GM12878 (cell line): Measurements from ENCODE around the gene OR12D2. TPM values are rescaled to one million over a fixed set of nuclear protein-coding genes. Genes with fewer than 3 reads are reported as not detected.

Experiments
- ATAC-seq: fragments of 200-7000 bp; cut with Tn5 transposase; 3 replicates; pipeline ENCODE4 v1.9.1; 2020; ENCODE audit warnings: mild to moderate bottlenecking, moderate library complexity
- BruUV-seq: library from RNA; stranded (reverse); fragments of 400-500 nt; replicated peaks from 2 replicates; lab custom pipeline; 2021; lab: Mats Ljungman, UMichigan
- CTCF ChIA-PET: fragments of 300-600 bp; sonication (Branson Sonifier 250); formaldehyde crosslinking; extraction: SDS; loops from one replicate; lab custom pipeline; 2021; ENCODE audit warnings: inconsistent platforms; lab: Yijun Ruan, JAX
- POLR2A ChIA-PET: fragments of 350-600 bp; formaldehyde crosslinking; extraction: SDS; loops from one replicate; lab custom pipeline; 2021; ENCODE audit warnings: inconsistent platforms; lab: Charles Lee
- RAD21 ChIA-PET: fragments of 300-600 bp; sonication (Branson Sonifier 250); formaldehyde crosslinking; loops from one replicate; lab custom pipeline; 2023; ENCODE audit warnings: antibody characterized with exemption; ENCODE audit not compliant: unreplicated experiment; lab: Charles Lee
- SMC1A ChIA-PET: fragments of 300-600 bp; sonication (Branson Sonifier 250); formaldehyde crosslinking; loops from one replicate; lab custom pipeline; 2023; ENCODE audit not compliant: unreplicated experiment, uncharacterized antibody; lab: Charles Lee
- DNase-seq: peaks from one replicate; pipeline ENCODE4 v3.0.0-alpha.2; 2011; ENCODE audit warnings: low read depth, low spot score
- FAIRE-seq: peaks from 3 replicates; lab custom pipeline; 2011; peaks lifted over from hg19 to GRCh38; lab: Jason Lieb, UNC
- H2AFZ ChIP-seq: 2 replicates; pipeline ENCODE4 v1.6.0; 2011; ENCODE audit warnings: low read depth, low read length, control low read depth; ENCODE audit not compliant: control insufficient read depth
- H3K27ac ChIP-seq: 2 replicates; pipeline ENCODE4 v1.5.1; 2011; ENCODE audit warnings: control low read depth; ENCODE audit not compliant: control insufficient read depth, insufficient read depth
- H3K27me3 ChIP-seq, 2 experiments: replicated peaks in 1 of 2; 2 replicates each; pipeline versions ENCODE4 v1.6.0 to v1.6.1; 2011; ENCODE audit warnings: low read length in 1 of 2; ENCODE audit not compliant: control insufficient read depth in 2 of 2, insufficient read depth in 2 of 2
- H3K36me3 ChIP-seq, 2 experiments: 2 replicates each; pipeline ENCODE4 v1.5.1; 2011; ENCODE audit warnings: low read length in 1 of 2; ENCODE audit not compliant: control insufficient read depth in 2 of 2, insufficient read depth in 2 of 2
- H3K4me1 ChIP-seq: 2 replicates; pipeline ENCODE4 v1.6.1; 2011; ENCODE audit warnings: mild to moderate bottlenecking, low read length, moderate library complexity, mixed read lengths; ENCODE audit not compliant: control insufficient read depth, insufficient read depth
- H3K4me2 ChIP-seq: 2 replicates; pipeline ENCODE4 v1.6.0; 2011; ENCODE audit warnings: control low read depth; ENCODE audit not compliant: control insufficient read depth, insufficient read depth
- H3K4me3 ChIP-seq: fragments of 200-600 bp; sonication (generic); 2 replicates; pipeline ENCODE4 v1.5.1; 2016
- H3K79me2 ChIP-seq: 2 replicates; pipeline ENCODE4 v1.6.0; 2011; ENCODE audit warnings: low read length; ENCODE audit not compliant: control insufficient read depth, insufficient read depth
- H3K9ac ChIP-seq: 2 replicates; pipeline ENCODE4 v1.8.0; 2011; ENCODE audit warnings: low read length, control low read depth, mixed read lengths; ENCODE audit not compliant: control insufficient read depth, insufficient read depth
- H3K9me3 ChIP-seq: replicated peaks from 3 replicates; pipeline ENCODE4 v1.5.1; 2011; ENCODE audit warnings: mild to moderate bottlenecking, low read length; ENCODE audit not compliant: control insufficient read depth, insufficient read depth
- H4K20me1 ChIP-seq: 2 replicates; pipeline ENCODE4 v1.6.0; 2011; ENCODE audit not compliant: control insufficient read depth, insufficient read depth
- EP300 ChIP-seq, 2 experiments: fragments of 150-350 bp in 1 of 2; IDR thresholded peaks; 2 replicates each; pipeline ENCODE4 v1.6.1; 2011 to 2012; ENCODE audit warnings: low read depth in 2 of 2, low read length in 2 of 2, borderline replicate concordance in 1 of 2, improper control_type of control experiment in 1 of 2, inconsistent platforms in 1 of 2; ENCODE audit not compliant: control insufficient read depth in 1 of 2
- HDAC6 ChIP-seq: fragments of 200-600 bp; sonication (generic); IDR thresholded peaks from one replicate; pipeline ENCODE4 v1.8.0; 2017; ENCODE audit warnings: antibody characterized with exemption; ENCODE audit not compliant: unreplicated experiment
- MAX ChIP-seq: IDR thresholded peaks from 2 replicates; pipeline ENCODE4 v1.6.1; 2012; ENCODE audit warnings: low read depth, low read length, improper control_type of control experiment
- WGBS: methylation state at CpG from one replicate; pipeline ENCODE4 v1.1.6; 2016; ENCODE audit warnings: low lambda C conversion rate; ENCODE audit not compliant: insufficient replicate concordance, insufficient coverage; ENCODE audit errors: missing lambda C conversion rate; 5-methylcytosine and 5-hydroxymethylcytosine counted together
- in situ Hi-C: fragments of 300-500 bp; cut with MboI; formaldehyde crosslinking; loops from 9 replicates; pipeline ENCODE4 v1.14.3; 2018; ENCODE audit warnings: mixed read lengths
- intact Hi-C: fragments of 100-400 bp; cut with micrococcal nuclease; formaldehyde crosslinking; loops from one replicate; pipeline ENCODE4 v1.14.2; 2022; ENCODE audit not compliant: unreplicated experiment
- polyA plus RNA-seq, 11 experiments: library from polyadenylated mRNA; depleted of rRNA in 4 of 11; unstranded in 6 of 11; stranded (reverse) in 5 of 11; fragments of >200 nt; fragmentation: Nextera tagmentation in 4 of 11; fragmentation: Illumina TruSeq in 1 of 11; extraction: Ambion mirVana in 4 of 11; extraction: Trizol in 1 of 11; gene quantifications; 1 replicate in 1 of 11; 2 replicates in 10 of 11; pipeline versions ENCODE4 v1.2.1 to v1.2.3, GENCODE V29; 2011 to 2016; ENCODE audit warnings: inconsistent platforms in 2 of 11, missing spikeins in 2 of 11, low read depth in 1 of 11
- total RNA-seq, 4 experiments: library from RNA; depleted of rRNA in 3 of 4; stranded (reverse); fragments of >200 nt in 3 of 4; fragmentation: Illumina TruSeq in 1 of 4; extraction: Trizol in 1 of 4; gene quantifications; 2 replicates each; pipeline versions ENCODE4 v1.2.1 to v1.2.3, GENCODE V29; 2013 to 2021
- TF ChIP-seq, protein P1 (sequence below): fragments of 450-650 bp; IDR thresholded peaks from 2 replicates; pipeline ENCODE4 v1.6.1; 2017; ENCODE audit warnings: antibody characterized with exemption, mild to moderate bottlenecking, moderate library complexity

OR12D2 gene
- total and polyA plus RNA-seq, 10 of the 15 experiments (the other 5 are each of a cell fraction or from before 2014, with no cell fraction given) = not detected

DNA sequence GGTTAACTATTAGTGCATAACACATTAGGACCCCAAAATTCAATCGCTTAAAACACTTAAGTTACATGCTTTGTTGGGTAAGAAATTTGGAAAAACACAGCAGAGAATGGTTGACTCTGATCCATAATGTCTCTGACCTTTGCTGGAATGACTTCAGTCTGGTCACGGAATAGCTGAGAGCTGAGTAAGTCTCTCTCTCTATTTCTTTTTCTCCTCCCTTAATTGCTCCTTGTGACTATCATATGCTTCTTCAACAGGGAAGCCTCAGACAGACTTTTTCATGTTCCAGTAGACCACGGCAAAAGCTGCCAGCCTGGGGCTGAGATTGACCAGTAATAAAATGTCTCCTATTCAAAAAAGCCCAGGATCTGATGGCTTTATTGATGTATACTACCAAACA is 24.1 kb downstream of the OR12D2 start:
- BruUV-seq = no TSS peak
- FAIRE-seq = no peak
- H3K27me3 ChIP-seq = no peaks in the 10 kb centered on the region
- H3K4me3 ChIP-seq = no peak overlapping the region
- intact Hi-C loops = no loop called here
- CTCF ChIA-PET = no interaction called here
- no peak overlapping the region for H3K27ac ChIP-seq
- RAD21 ChIA-PET = no interaction called here
- H3K36me3 ChIP-seq = no peaks in the 10 kb centered on the region
- in situ Hi-C loops = no loop called here
- no peaks in the 10 kb centered on the region for H3K9me3 ChIP-seq
- no peak overlapping the region for H3K9ac ChIP-seq
- no peaks in the 10 kb centered on the region for H3K79me2 ChIP-seq
- H2AFZ ChIP-seq = no peak overlapping the region
- TF ChIP-seq MAX = no peak
- TF ChIP-seq EP300 (IDR thresholded peaks at IDR 0.05; ENCODE audit: borderline replicate concordance in 1 of 2, control insufficient read depth in 1 of 2, low read depth in 2 of 2, low read length in 2 of 2) = no peak
- no peak for TF ChIP-seq HDAC6
- TF ChIP-seq, protein P1, sequence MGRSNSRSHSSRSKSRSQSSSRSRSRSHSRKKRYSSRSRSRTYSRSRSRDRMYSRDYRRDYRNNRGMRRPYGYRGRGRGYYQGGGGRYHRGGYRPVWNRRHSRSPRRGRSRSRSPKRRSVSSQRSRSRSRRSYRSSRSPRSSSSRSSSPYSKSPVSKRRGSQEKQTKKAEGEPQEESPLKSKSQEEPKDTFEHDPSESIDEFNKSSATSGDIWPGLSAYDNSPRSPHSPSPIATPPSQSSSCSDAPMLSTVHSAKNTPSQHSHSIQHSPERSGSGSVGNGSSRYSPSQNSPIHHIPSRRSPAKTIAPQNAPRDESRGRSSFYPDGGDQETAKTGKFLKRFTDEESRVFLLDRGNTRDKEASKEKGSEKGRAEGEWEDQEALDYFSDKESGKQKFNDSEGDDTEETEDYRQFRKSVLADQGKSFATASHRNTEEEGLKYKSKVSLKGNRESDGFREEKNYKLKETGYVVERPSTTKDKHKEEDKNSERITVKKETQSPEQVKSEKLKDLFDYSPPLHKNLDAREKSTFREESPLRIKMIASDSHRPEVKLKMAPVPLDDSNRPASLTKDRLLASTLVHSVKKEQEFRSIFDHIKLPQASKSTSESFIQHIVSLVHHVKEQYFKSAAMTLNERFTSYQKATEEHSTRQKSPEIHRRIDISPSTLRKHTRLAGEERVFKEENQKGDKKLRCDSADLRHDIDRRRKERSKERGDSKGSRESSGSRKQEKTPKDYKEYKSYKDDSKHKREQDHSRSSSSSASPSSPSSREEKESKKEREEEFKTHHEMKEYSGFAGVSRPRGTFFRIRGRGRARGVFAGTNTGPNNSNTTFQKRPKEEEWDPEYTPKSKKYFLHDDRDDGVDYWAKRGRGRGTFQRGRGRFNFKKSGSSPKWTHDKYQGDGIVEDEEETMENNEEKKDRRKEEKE = no peak
- SMC1A ChIA-PET = no interaction called here
- H3K4me2 ChIP-seq = no peak overlapping the region
- WGBS = 2% methylated on average over 3 of the region's 3 CpGs
- DNase-seq = no peak
- H3K4me1 ChIP-seq = no peaks in the 10 kb centered on the region
- POLR2A ChIA-PET = no interaction called here
- no peaks in the 10 kb centered on the region for H4K20me1 ChIP-seq
- no peak for ATAC-seq
